Adrenal gland (tissue), 12 donors: Measurements from ENCODE around the gene CNGA1. TPM values are rescaled to one million over a fixed set of nuclear protein-coding genes. Genes with fewer than 3 reads are reported as not detected.

Experiments
- DNase-seq, 7 donors: peaks; one replicate each; pipeline ENCODE4 v3.0.0-alpha.2; 2019 to 2020
- H3K27ac ChIP-seq, 5 donors: fragments of 200-600 bp; sonication (generic) in 4 of 5; 1 replicate in 3 of 5; 2 replicates in 2 of 5; pipeline versions ENCODE4 v1.5.1 to v1.8.0; 2016 to 2020; ENCODE audit warnings: mild to moderate bottlenecking in 1 of 5
- H3K27me3 ChIP-seq: fragments of 200-600 bp; 2 replicates; pipeline ENCODE4 v1.8.0; 2021
- H3K36me3 ChIP-seq, 2 donors: fragments of 200-600 bp; replicated peaks in 1 of 2; 1 replicate in 1 of 2; 2 replicates in 1 of 2; pipeline versions ENCODE4 v1.5.1 to v1.8.0; 2018 to 2022
- H3K4me1 ChIP-seq, 2 donors: fragments of 200-600 bp; replicated peaks in 1 of 2; 1 replicate in 1 of 2; 2 replicates in 1 of 2; pipeline versions ENCODE4 v1.5.1 to v1.8.0; 2018 to 2021
- H3K4me3 ChIP-seq, 4 donors: fragments of 200-600 bp; sonication (generic) in 3 of 4; one replicate each; pipeline ENCODE4 v1.5.1; 2016 to 2018
- H3K9me3 ChIP-seq, 3 donors: fragments of 200-600 bp; sonication (generic) in 1 of 3; replicated peaks in 1 of 3; 1 replicate in 2 of 3; 2 replicates in 1 of 3; pipeline versions ENCODE4 v1.5.1 to v1.8.0; 2016 to 2021
- POLR2A ChIP-seq, 2 donors: fragments of 450-650 bp; IDR thresholded peaks; one replicate each; pipeline ENCODE4 v1.6.1; 2017; ENCODE audit warnings: antibody characterized with exemption in 2 of 2, mild to moderate bottlenecking in 2 of 2, moderate library complexity in 1 of 2
- WGBS, 4 donors: extraction: QIAGEN DNeasy Blood & Tissue Kit in 2 of 4; methylation state at CpG; one replicate each; pipeline versions ENCODE4 v1.1.5 to v1.1.7; 2013 to 2017; 5-methylcytosine and 5-hydroxymethylcytosine counted together
- intact Hi-C, 2 donors: fragments of 100-400 bp; cut with DNase I; formaldehyde crosslinking; loops; one replicate each; pipeline versions ENCODE4 v1.14.1 to v1.15.0; 2022 to 2023
- polyA plus RNA-seq, 3 donors: library from polyadenylated mRNA; stranded (reverse); fragments of 200-250 nt in 2 of 3; fragments of 350-450 nt in 1 of 3; fragmentation: Illumina TruSeq in 1 of 3; extraction: RNeasy Lipid Tissue Mini Kit (QIAGEN cat#74804) in 1 of 3; gene quantifications; one replicate each; pipeline ENCODE4 v1.2.3, GENCODE V29; 2013 to 2014
- total RNA-seq, 9 donors: library from RNA; depleted of rRNA in 4 of 9; stranded (reverse); fragments of >200 nt in 4 of 9; fragments of 120-200 nt in 1 of 9; fragmentation: NEBNext Ultra II Directional in 1 of 9; extraction: Animal tissue kit (Norgen Biotek cat#: 25700) in 1 of 9; gene quantifications; one replicate each; pipeline versions ENCODE4 v1.1.0 to v1.2.4, GENCODE V29; 2013 to 2023
- TF ChIP-seq, protein P1 (sequence below), 6 experiments: fragments of 450-650 bp in 4 of 6; fragments of 200-600 bp in 2 of 6; sonication (generic) in 1 of 6; IDR thresholded peaks; 1 replicate in 5 of 6; 2 replicates in 1 of 6; pipeline versions ENCODE4 v1.5.1 to v1.8.0; 2016 to 2021; ENCODE audit warnings: antibody characterized with exemption in 6 of 6, mild to moderate bottlenecking in 2 of 6, moderate library complexity in 1 of 6
- donor health status: healthy with polysubstance abuse.
- donor health status: Bipolar disorder and iron deficiency.
- donor health status: DM: yes; HTN: yes; CAD: no.
- donor health status: DM: no; HTN: no; CAD: no.
- donor health status: DM: no; HTN: no; CAD: no.
- donor health status: DM: yes; HTN: yes; CAD: no.

CNGA1 gene
- total and polyA plus RNA-seq, 12 donors = 0.24 to 4.8 (median 1.2) TPM; not detected in 1

DNA sequence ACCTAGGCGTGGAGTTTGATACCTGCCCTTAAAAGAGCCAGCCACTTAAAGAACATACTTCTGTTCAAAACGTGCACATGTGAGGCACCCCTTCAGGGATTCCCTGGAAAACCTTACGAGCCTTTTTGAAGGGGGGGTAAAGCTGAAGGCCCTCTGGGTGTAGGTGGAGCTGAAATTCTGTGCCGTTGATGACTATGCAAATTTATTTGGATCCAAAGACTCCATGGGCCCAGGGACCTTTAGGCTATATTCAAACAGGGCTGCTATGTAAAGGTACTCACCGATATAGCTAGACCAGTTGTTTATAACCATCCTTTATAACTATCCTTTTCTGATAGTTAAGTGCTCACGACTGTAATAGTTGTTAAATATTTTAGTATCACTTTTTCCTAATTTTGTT lies 61.8 kb downstream of the CNGA1 start:
- H3K27ac ChIP-seq = no peak overlapping the region
- H3K9me3 ChIP-seq = no peaks in the 10 kb centered on the region
- TF ChIP-seq POLR2A (IDR thresholded peaks at IDR 0.05) = no peak
- TF ChIP-seq, protein P1, sequence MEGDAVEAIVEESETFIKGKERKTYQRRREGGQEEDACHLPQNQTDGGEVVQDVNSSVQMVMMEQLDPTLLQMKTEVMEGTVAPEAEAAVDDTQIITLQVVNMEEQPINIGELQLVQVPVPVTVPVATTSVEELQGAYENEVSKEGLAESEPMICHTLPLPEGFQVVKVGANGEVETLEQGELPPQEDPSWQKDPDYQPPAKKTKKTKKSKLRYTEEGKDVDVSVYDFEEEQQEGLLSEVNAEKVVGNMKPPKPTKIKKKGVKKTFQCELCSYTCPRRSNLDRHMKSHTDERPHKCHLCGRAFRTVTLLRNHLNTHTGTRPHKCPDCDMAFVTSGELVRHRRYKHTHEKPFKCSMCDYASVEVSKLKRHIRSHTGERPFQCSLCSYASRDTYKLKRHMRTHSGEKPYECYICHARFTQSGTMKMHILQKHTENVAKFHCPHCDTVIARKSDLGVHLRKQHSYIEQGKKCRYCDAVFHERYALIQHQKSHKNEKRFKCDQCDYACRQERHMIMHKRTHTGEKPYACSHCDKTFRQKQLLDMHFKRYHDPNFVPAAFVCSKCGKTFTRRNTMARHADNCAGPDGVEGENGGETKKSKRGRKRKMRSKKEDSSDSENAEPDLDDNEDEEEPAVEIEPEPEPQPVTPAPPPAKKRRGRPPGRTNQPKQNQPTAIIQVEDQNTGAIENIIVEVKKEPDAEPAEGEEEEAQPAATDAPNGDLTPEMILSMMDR (IDR thresholded peaks at IDR 0.05) = no peak
- no peaks in the 10 kb centered on the region for H3K4me1 ChIP-seq
- intact Hi-C loops = no loop called here
- H3K27me3 ChIP-seq = no peaks in the 10 kb centered on the region
- WGBS, 4 donors = 64 to 78% (median 73%) methylated on average over 6 of the region's 6 CpGs
- H3K4me3 ChIP-seq = no peak overlapping the region
- no peak for DNase-seq
- H3K36me3 ChIP-seq = no peaks in the 10 kb centered on the region

GRCh38 chr4:47954245-47954644 lies 62.2 kb downstream of the CNGA1 start:
- 54 to 67% (median 63%) methylated on average over 1 to 10 of the region's 10 CpGs for WGBS, 4 donors
- intact Hi-C loops = no loop called here

GRCh38 chr4:47945930-47946726 lies 70.4 kb downstream of the CNGA1 start:
- DNase-seq = no peak
- intact Hi-C loops = no loop called here
- Histone ChIP-seq H3K4me1 (no peaks in the 10 kb centered on the region), H3K36me3 (no peaks in the 10 kb centered on the region), H3K4me3 (no peak overlapping the region), H3K27ac (no peak overlapping the region), H3K27me3 (peaks cover 4% of the 10 kb centered on the region), H3K9me3 (no peaks in the 10 kb centered on the region)
- TF ChIP-seq POLR2A (IDR thresholded peaks at IDR 0.05) = no peak
- WGBS, 4 donors = 80 to 84% (median 83%) methylated on average over 5 of the region's 5 CpGs

More at GRCh38 chr4:47954245-47954644, 62.2 kb downstream of the CNGA1 start:
- Histone ChIP-seq H3K27me3 (no peaks in the 10 kb centered on the region), H3K4me1 (no peaks in the 10 kb centered on the region), H3K4me3 (no peak overlapping the region), H3K27ac (no peak overlapping the region), H3K36me3 (no peaks in the 10 kb centered on the region), H3K9me3 (no peaks in the 10 kb centered on the region)
- DNase-seq = no peak
- TF ChIP-seq, protein P1 (IDR thresholded peaks at IDR 0.05) = no peak
- no peak for TF ChIP-seq POLR2A (IDR thresholded peaks at IDR 0.05)

- WGBS, 4 donors = 70 to 76% (median 73%) methylated on average over 9 to 10 of the region's 10 CpGs
- no peak overlapping the region for H3K27ac ChIP-seq
- no peaks in the 10 kb centered on the region for H3K36me3 ChIP-seq
- intact Hi-C loops = no loop called here
- H3K4me1 ChIP-seq = no peaks in the 10 kb centered on the region
- H3K4me3 ChIP-seq = no peak overlapping the region
- H3K27me3 ChIP-seq = peaks cover 4% of the 10 kb centered on the region
- H3K9me3 ChIP-seq = no peaks in the 10 kb centered on the region
- DNase-seq = no peak
- TF ChIP-seq POLR2A (IDR thresholded peaks at IDR 0.05) = no peak
- TF ChIP-seq, protein P1 (IDR thresholded peaks at IDR 0.05) = no peak
These were observed 74.2 kb downstream of the CNGA1 start for GRCh38 chr4:47942081-47942819.
